Suprapubic skin (tissue), 3 donors: ENCODE data around the gene NFATC2.

Experiments used
- POLR2A ChIP-seq, 2 donors: fragments of 450-650 bp; IDR thresholded peaks; one replicate each; pipeline ENCODE4 v1.6.1; 2017; ENCODE audit warnings: antibody characterized with exemption in 2 of 2, mild to moderate bottlenecking in 2 of 2, moderate library complexity in 2 of 2
- TF ChIP-seq, protein P1 (sequence below), 2 donors: fragments of 200-600 bp in 1 of 2; fragments of 450-650 bp in 1 of 2; sonication (generic) in 1 of 2; IDR thresholded peaks; one replicate each; pipeline ENCODE4 v1.5.1; 2016 to 2019; ENCODE audit warnings: antibody characterized with exemption in 2 of 2, mild to moderate bottlenecking in 1 of 2, moderate library complexity in 1 of 2

DNA sequence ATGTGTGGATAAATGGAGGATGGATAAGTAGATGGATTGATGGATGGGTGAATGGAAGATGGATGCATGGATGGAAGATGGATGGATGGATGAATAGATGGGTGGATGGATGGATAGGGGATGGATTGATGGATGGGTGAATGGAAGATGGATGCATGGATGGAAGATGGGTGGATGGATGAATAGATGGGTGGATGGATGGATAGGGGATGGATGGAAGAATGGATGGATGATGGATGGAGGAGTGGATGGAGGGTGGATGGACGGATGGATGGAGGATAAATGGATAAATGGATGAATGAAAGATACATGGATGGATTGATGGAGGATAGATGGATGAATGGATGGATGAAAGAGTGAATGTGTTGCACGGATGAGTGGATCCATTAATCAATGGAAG is 3.0 kb upstream of the NFATC2 start:
- TF ChIP-seq, protein P1, sequence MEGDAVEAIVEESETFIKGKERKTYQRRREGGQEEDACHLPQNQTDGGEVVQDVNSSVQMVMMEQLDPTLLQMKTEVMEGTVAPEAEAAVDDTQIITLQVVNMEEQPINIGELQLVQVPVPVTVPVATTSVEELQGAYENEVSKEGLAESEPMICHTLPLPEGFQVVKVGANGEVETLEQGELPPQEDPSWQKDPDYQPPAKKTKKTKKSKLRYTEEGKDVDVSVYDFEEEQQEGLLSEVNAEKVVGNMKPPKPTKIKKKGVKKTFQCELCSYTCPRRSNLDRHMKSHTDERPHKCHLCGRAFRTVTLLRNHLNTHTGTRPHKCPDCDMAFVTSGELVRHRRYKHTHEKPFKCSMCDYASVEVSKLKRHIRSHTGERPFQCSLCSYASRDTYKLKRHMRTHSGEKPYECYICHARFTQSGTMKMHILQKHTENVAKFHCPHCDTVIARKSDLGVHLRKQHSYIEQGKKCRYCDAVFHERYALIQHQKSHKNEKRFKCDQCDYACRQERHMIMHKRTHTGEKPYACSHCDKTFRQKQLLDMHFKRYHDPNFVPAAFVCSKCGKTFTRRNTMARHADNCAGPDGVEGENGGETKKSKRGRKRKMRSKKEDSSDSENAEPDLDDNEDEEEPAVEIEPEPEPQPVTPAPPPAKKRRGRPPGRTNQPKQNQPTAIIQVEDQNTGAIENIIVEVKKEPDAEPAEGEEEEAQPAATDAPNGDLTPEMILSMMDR (IDR thresholded peaks at IDR 0.05): no peak
- no peak for TF ChIP-seq POLR2A (IDR thresholded peaks at IDR 0.05)
